SK-N-SH treated with all-trans-retinoic acid at 6 μM for 48 hours (cell line): ENCODE results near the gene SOX5.

Experiments
- PPARA ChIP-seq: fragments of 250-450 bp; sonication (Bioruptor Pico); IDR thresholded peaks from 2 replicates; pipeline ENCODE4 v1.5.0; 2020; ENCODE audit warnings: mild to moderate bottlenecking, borderline replicate concordance
- ZFP30 ChIP-seq: fragments of 450-650 bp; formaldehyde crosslinking; IDR thresholded peaks from 2 replicates; pipeline ENCODE4 v1.5.0; 2022; ENCODE audit warnings: mild to moderate bottlenecking, moderate library complexity

DNA sequence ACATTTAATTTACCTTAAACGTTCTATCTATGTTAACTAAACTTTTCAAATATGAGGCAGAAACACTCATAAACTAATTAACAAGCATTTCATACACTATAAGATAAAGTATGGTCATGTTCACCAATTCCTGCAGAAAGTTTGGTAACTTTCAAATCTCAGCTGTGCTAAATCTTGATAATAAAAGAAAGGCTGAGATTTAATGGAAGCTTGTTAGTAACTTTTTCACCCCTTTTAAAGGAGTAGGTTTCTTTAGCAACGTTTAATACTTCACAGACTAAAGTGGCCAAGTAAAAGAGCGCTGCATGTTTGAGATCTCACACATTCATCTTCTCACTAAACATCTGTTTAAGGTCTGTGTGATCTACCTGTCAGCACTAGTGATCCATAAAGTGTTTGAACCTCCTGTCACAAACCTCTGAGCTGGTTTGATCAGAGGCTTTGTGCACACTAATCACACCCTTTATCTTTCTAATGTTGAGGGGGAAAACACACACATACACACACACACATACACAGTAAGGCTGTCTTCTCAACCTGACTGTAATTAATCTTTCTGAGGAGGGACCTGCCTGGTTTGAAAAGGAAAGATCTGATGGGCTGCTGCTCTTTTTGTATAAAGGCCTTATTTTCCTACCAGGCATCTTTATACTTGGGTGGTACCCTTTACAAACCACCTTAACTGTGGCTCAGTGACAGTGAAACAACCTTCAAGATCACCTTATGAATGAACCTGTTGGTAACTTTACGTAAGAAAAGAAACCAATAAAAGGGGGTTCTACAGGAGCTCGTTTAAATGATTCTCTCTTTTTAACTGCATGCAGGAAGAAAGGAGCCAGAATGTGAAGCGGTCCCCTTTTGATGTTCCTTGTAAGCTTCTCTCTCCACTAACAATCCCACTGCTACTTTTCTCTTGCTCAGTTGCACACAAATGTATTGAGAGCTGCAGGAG lies 244.2 kb downstream of the SOX5 start:
- TF ChIP-seq ZFP30 = no peak
- no peak for TF ChIP-seq PPARA (CRISPR knock-in tag)
